OCI-LY3 (cell line): ENCODE results near the gene ROR1.
"Not testable (repeated sequence)": the region's sequence is repeated elsewhere in the genome, so short reads cannot be mapped to it uniquely, and the experiment has no call there.

Source experiments
- H2AFZ ChIP-seq: fragments of 200-600, 300-600 bp; shearing (Covaris generic); 2 replicates; pipeline ENCODE4 v1.6.0; 2014; ENCODE audit warnings: antibody characterized with exemption, low read depth, low read length
- H3K27ac ChIP-seq: fragments of 200-600, 300-600 bp; sonication (generic); 2 replicates; pipeline ENCODE4 v1.5.1; 2014; ENCODE audit warnings: mild to moderate bottlenecking, low read length, moderate library complexity, mixed read lengths
- H3K27me3 ChIP-seq: fragments of 200-600, 300-600 bp; sonication (generic); 2 replicates; pipeline ENCODE4 v1.6.1; 2014; ENCODE audit warnings: low read depth, low read length, mixed read lengths
- H3K36me3 ChIP-seq: fragments of 200-600, 300-600 bp; sonication (generic); replicated peaks from 2 replicates; pipeline ENCODE3; 2014; ENCODE audit warnings: low read depth, low read length, mixed read lengths
- H3K4me1 ChIP-seq: fragments of 300-600, 200-600 bp; sonication (generic); 2 replicates; pipeline ENCODE4 v1.6.1; 2014; ENCODE audit warnings: low read length, mixed read lengths
- H3K4me2 ChIP-seq: fragments of 200-600, 300-600 bp; sonication (generic); 2 replicates; pipeline ENCODE4 v1.6.1; 2014; ENCODE audit warnings: low read length, mixed read lengths
- H3K4me3 ChIP-seq: fragments of 300-600, 200-600 bp; sonication (generic); 2 replicates; pipeline ENCODE4 v1.5.1; 2014; ENCODE audit warnings: antibody characterized with exemption, mild to moderate bottlenecking, low read length, moderate library complexity
- H3K79me2 ChIP-seq: fragments of 300-600, 200-600 bp; shearing (Covaris generic); 2 replicates; pipeline ENCODE4 v1.6.1; 2014; ENCODE audit warnings: mild to moderate bottlenecking, low read length, mixed read lengths
- H3K9ac ChIP-seq: fragments of 300-600, 200-600 bp; shearing (Covaris generic); 2 replicates; pipeline ENCODE4 v1.6.0; 2014; ENCODE audit warnings: mild to moderate bottlenecking, low read length, moderate library complexity
- H3K9me3 ChIP-seq: fragments of 200-600, 300-600 bp; shearing (Covaris generic); 2 replicates; pipeline ENCODE4 v1.6.1; 2014; ENCODE audit warnings: low read length, mixed read lengths; ENCODE audit not compliant: insufficient read depth
- H4K20me1 ChIP-seq: fragments of 200-600, 300-600 bp; sonication (generic); 2 replicates; pipeline ENCODE4 v1.6.1; 2016; ENCODE audit warnings: low read length, mixed read lengths; ENCODE audit not compliant: insufficient read depth
- CTCF ChIP-seq: fragments of 200-600, 300-600 bp; sonication (generic); IDR thresholded peaks from 2 replicates; pipeline ENCODE4 v1.5.1; 2014; ENCODE audit warnings: antibody characterized with exemption, low read length, low read depth
- EZH2phosphoT487 ChIP-seq: fragments of 200-600 bp; shearing (Covaris generic); IDR thresholded peaks from 2 replicates; pipeline ENCODE4 v1.6.1; 2018; ENCODE audit warnings: antibody characterized with exemption, mixed run types, low read depth

Gene ROR1

GRCh38 chr1:64098846-64099582 lies 325.2 kb downstream of the ROR1 start:
- Histone ChIP-seq H3K4me3 (no peak overlapping the region), H3K9me3 (no peaks in the 10 kb centered on the region), H3K4me2 (no peak overlapping the region), H3K27ac (no peak overlapping the region), H3K27me3 (no peaks in the 10 kb centered on the region), H2AFZ (no peak overlapping the region), H4K20me1 (no peaks in the 10 kb centered on the region), H3K9ac (no peak overlapping the region), H3K79me2 (no peaks in the 10 kb centered on the region), H3K36me3 (no peaks in the 10 kb centered on the region), H3K4me1 (no peaks in the 10 kb centered on the region)
- no peak for TF ChIP-seq EZH2phosphoT487
- no peak for TF ChIP-seq CTCF

- no peak for TF ChIP-seq EZH2phosphoT487
- no peak for TF ChIP-seq CTCF
- no peak overlapping the region for H3K4me2 ChIP-seq
- H3K4me3 ChIP-seq: no peak overlapping the region
- no peak overlapping the region for H2AFZ ChIP-seq
- H3K27ac ChIP-seq: no peak overlapping the region
- H3K9me3 ChIP-seq: no peaks in the 10 kb centered on the region
- no peaks in the 10 kb centered on the region for H3K79me2 ChIP-seq
- no peaks in the 10 kb centered on the region for H3K36me3 ChIP-seq
- no peak overlapping the region for H3K9ac ChIP-seq
- H3K27me3 ChIP-seq: no peaks in the 10 kb centered on the region
- no peaks in the 10 kb centered on the region for H4K20me1 ChIP-seq
- H3K4me1 ChIP-seq: no peaks in the 10 kb centered on the region
These were observed 327.0 kb downstream of the ROR1 start for GRCh38 chr1:64100791-64101190.

DNA sequence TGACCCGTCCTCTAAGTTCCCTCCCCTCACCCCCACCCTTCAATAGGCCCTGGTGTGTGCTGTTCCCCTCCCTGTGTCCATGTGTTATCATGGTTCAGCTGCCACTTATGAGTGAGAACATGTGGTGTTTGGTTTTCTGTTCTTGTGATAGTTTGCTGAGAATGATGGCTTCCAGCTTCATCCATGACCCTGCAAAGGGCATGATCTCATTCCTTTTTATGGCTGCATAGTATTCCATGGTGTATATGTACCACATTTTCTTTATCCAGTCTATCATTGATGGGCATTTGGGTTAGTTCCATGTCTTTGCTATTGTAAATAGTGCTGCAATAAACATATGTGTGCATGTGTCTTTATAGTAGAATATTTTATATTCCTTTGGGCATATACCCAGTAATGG lies 330.8 kb downstream of the ROR1 start:
- H4K20me1 ChIP-seq, H3K4me1 ChIP-seq, H3K9me3 ChIP-seq, H3K79me2 ChIP-seq, H3K36me3 ChIP-seq, H3K4me2 ChIP-seq, H3K27ac ChIP-seq, H2AFZ ChIP-seq, H3K9ac ChIP-seq, H3K27me3 ChIP-seq, H3K4me3 ChIP-seq: not testable (repeated sequence)

- no peaks in the 10 kb centered on the region for H4K20me1 ChIP-seq
- H3K9me3 ChIP-seq: no peaks in the 10 kb centered on the region
- H3K27me3 ChIP-seq: no peaks in the 10 kb centered on the region; the same call in 1 of the 2 replicates
- no peak overlapping the region for H3K4me2 ChIP-seq
- H3K79me2 ChIP-seq: no peaks in the 10 kb centered on the region
- no peak overlapping the region for H2AFZ ChIP-seq
- peaks cover 2% of the 10 kb centered on the region for H3K4me1 ChIP-seq
- no peak overlapping the region for H3K9ac ChIP-seq
- H3K27ac ChIP-seq: no peak overlapping the region
- no peak for TF ChIP-seq EZH2phosphoT487
- TF ChIP-seq CTCF: no peak
- H3K4me3 ChIP-seq: no peak overlapping the region
- H3K36me3 ChIP-seq: no peaks in the 10 kb centered on the region
These were observed 333.3 kb downstream of the ROR1 start for GRCh38 chr1:64107118-64107519.
